SK-N-SH (cell line): Measurements from ENCODE around the gene SHC3. TPM values are rescaled to one million over a fixed set of nuclear protein-coding genes. Genes with fewer than 3 reads are reported as not detected.

Source experiments
- CTCF ChIA-PET: fragments of 300-600, 350-600 bp; formaldehyde crosslinking; extraction: SDS; loops from one replicate; lab custom pipeline; 2021; lab: Yijun Ruan, JAX
- POLR2A ChIA-PET: fragments of 350-600 bp; sonication (Branson Sonifier 250); formaldehyde crosslinking; extraction: SDS; loops from one replicate; lab custom pipeline; 2020; ENCODE audit warnings: antibody characterized with exemption, inconsistent platforms; lab: Yijun Ruan, JAX
- DNase-seq: peaks from one replicate; pipeline ENCODE4 v3.0.0; 2012
- H2AFZ ChIP-seq: fragments of 200-600 bp; sonication (generic); 2 replicates; pipeline ENCODE4 v1.8.1; 2016; ENCODE audit warnings: antibody characterized with exemption, mild to moderate bottlenecking, low read depth
- H3F3A ChIP-seq: fragments of 200-600 bp; sonication (generic); replicated peaks from 2 replicates; pipeline ENCODE3; 2016; ENCODE audit warnings: antibody characterized with exemption, mild to moderate bottlenecking; ENCODE audit not compliant: insufficient read depth
- H3K27ac ChIP-seq, 2 experiments: fragments of 200-500 bp in 1 of 2; fragments of 200-600 bp in 1 of 2; sonication (Bioruptor generic) in 1 of 2; sonication (generic), shearing (Covaris generic) in 1 of 2; 2 replicates each; pipeline versions ENCODE4 v1.5.1 to v1.6.1; 2014 to 2016; ENCODE audit warnings: low read depth in 2 of 2, inconsistent platforms in 1 of 2, low read length in 1 of 2, mild to moderate bottlenecking in 1 of 2, mixed read lengths in 1 of 2
- H3K27me3 ChIP-seq: fragments of 200-600 bp; sonication (generic), shearing (Covaris generic); 2 replicates; pipeline ENCODE4 v1.6.1; 2016; ENCODE audit warnings: mixed run types; ENCODE audit not compliant: insufficient read depth
- H3K36me3 ChIP-seq, 2 experiments: fragments of 200-500 bp in 1 of 2; fragments of 200-600 bp in 1 of 2; sonication (Bioruptor generic) in 1 of 2; sonication (generic) in 1 of 2; replicated peaks in 1 of 2; 2 replicates each; pipeline versions ENCODE3 to v1.5.1; 2014 to 2016; ENCODE audit warnings: low read length in 1 of 2, mild to moderate bottlenecking in 1 of 2; ENCODE audit not compliant: insufficient read depth in 2 of 2, control insufficient read depth in 1 of 2
- H3K4me1 ChIP-seq, 2 experiments: fragments of 200-500 bp in 1 of 2; fragments of 200-600 bp in 1 of 2; sonication (Bioruptor generic) in 1 of 2; sonication (generic), shearing (Covaris generic) in 1 of 2; 2 replicates each; pipeline versions ENCODE4 v1.5.1 to v1.6.1; 2014 to 2016; ENCODE audit warnings: low read depth in 1 of 2, low read length in 1 of 2, mixed run types in 1 of 2; ENCODE audit not compliant: insufficient read depth in 2 of 2, control insufficient read depth in 1 of 2
- H3K4me2 ChIP-seq: fragments of 200-600 bp; sonication (generic), shearing (Covaris generic); 2 replicates; pipeline ENCODE4 v1.6.1; 2017; ENCODE audit warnings: mixed run types
- H3K4me3 ChIP-seq, 2 experiments: fragments of 200-500 bp in 1 of 2; fragments of 200-600 bp in 1 of 2; sonication (Bioruptor generic) in 1 of 2; sonication (generic), shearing (Covaris generic) in 1 of 2; 2 replicates each; pipeline versions ENCODE4 v1.5.1 to v1.8.1; 2014 to 2016; ENCODE audit warnings: low read depth in 2 of 2, inconsistent platforms in 1 of 2, low read length in 1 of 2, mild to moderate bottlenecking in 1 of 2, mixed read lengths in 1 of 2, moderate library complexity in 1 of 2
- H3K79me2 ChIP-seq: fragments of 200-600 bp; sonication (generic); 2 replicates; pipeline ENCODE4 v1.8.1; 2017; ENCODE audit warnings: mild to moderate bottlenecking; ENCODE audit not compliant: insufficient read depth
- H3K9ac ChIP-seq: fragments of 200-600 bp; sonication (generic); 2 replicates; pipeline ENCODE4 v1.6.1; 2017; ENCODE audit warnings: mixed run types
- H3K9me2 ChIP-seq: fragments of 200-600 bp; sonication (generic); 2 replicates; pipeline ENCODE4 v1.6.1; 2017; ENCODE audit warnings: mixed run types
- H3K9me3 ChIP-seq: fragments of 200-600 bp; sonication (generic); 2 replicates; pipeline ENCODE4 v1.6.1; 2017; ENCODE audit warnings: mixed run types, mild to moderate bottlenecking, moderate library complexity
- H4K20me1 ChIP-seq: fragments of 200-600 bp; sonication (generic); 2 replicates; pipeline ENCODE4 v1.6.1; 2017; ENCODE audit warnings: mild to moderate bottlenecking, mixed run types; ENCODE audit not compliant: insufficient read depth
- CHD2 ChIP-seq: fragments of 150-350 bp; IDR thresholded peaks from 2 replicates; pipeline ENCODE4 v1.6.1; 2018; ENCODE audit warnings: low read length; ENCODE audit not compliant: partially characterized antibody
- ELF1 ChIP-seq: IDR thresholded peaks from 2 replicates; pipeline ENCODE4 v1.4.0; 2012
- EP300 ChIP-seq, 2 experiments: IDR thresholded peaks; 2 replicates each; pipeline versions ENCODE4 v1.4.0 to v1.6.1; 2012; ENCODE audit warnings: borderline replicate concordance in 1 of 2, low read depth in 1 of 2, low read length in 1 of 2
- FOSL2 ChIP-seq: IDR thresholded peaks from 2 replicates; pipeline ENCODE4 v1.4.0; 2012; ENCODE audit warnings: low read depth, mild to moderate bottlenecking, moderate library complexity, borderline replicate concordance
- FOXJ3 ChIP-seq: sonication (generic); formaldehyde crosslinking; IDR thresholded peaks from 2 replicates; pipeline ENCODE4 v1.5.1; 2020; ENCODE audit warnings: mild to moderate bottlenecking, missing genetic modification reagents
- FOXM1 ChIP-seq: IDR thresholded peaks from 2 replicates; pipeline ENCODE4 v1.4.0; 2012; ENCODE audit warnings: low read depth, mild to moderate bottlenecking
- GATA2 ChIP-seq: sonication (generic); formaldehyde crosslinking; IDR thresholded peaks from 2 replicates; pipeline ENCODE4 v1.5.0; 2020; ENCODE audit warnings: mild to moderate bottlenecking, missing genetic modification reagents
- JUND ChIP-seq: IDR thresholded peaks from 2 replicates; pipeline ENCODE4 v1.4.0; 2012
- MAX ChIP-seq: IDR thresholded peaks from 2 replicates; pipeline ENCODE4 v1.4.0; 2012; ENCODE audit warnings: low read depth
- MEF2A ChIP-seq: IDR thresholded peaks from 2 replicates; pipeline ENCODE4 v1.4.0; 2012; ENCODE audit warnings: low read depth, borderline replicate concordance
- MXI1 ChIP-seq: IDR thresholded peaks from 2 replicates; pipeline ENCODE4 v1.6.1; 2012; ENCODE audit warnings: mild to moderate bottlenecking, low read depth, low read length, improper control_type of control experiment
- RAD21 ChIP-seq: IDR thresholded peaks from 2 replicates; pipeline ENCODE4 v1.6.1; 2012; ENCODE audit warnings: mild to moderate bottlenecking, low read length
- SIN3A ChIP-seq: IDR thresholded peaks from 2 replicates; pipeline ENCODE4 v1.6.1; 2012; ENCODE audit warnings: low read depth, mild to moderate bottlenecking, low read length, moderate library complexity, borderline replicate concordance
- TAF1 ChIP-seq: IDR thresholded peaks from 2 replicates; pipeline ENCODE4 v1.6.1; 2012; ENCODE audit warnings: low read depth, mild to moderate bottlenecking, low read length, moderate library complexity, borderline replicate concordance
- TCF12 ChIP-seq: IDR thresholded peaks from 2 replicates; pipeline ENCODE4 v1.4.0; 2012
- USF1 ChIP-seq: IDR thresholded peaks from 2 replicates; pipeline ENCODE4 v1.4.0; 2012; ENCODE audit warnings: low read depth, borderline replicate concordance
- USF2 ChIP-seq: fragments of 150-350 bp; IDR thresholded peaks from 2 replicates; pipeline ENCODE4 v1.6.1; 2017; ENCODE audit warnings: antibody characterized with exemption, low read length, low read depth, borderline replicate concordance
- ZBTB33 ChIP-seq: IDR thresholded peaks from 2 replicates; pipeline ENCODE4 v1.4.0; 2012; ENCODE audit warnings: low read depth, borderline replicate concordance
- WGBS: methylation state at CpG from one replicate; pipeline ENCODE4 v1.1.6; 2017; ENCODE audit warnings: low lambda C conversion rate; 5-methylcytosine and 5-hydroxymethylcytosine counted together
- polyA plus RNA-seq, 3 experiments: library from polyadenylated mRNA; depleted of rRNA; stranded (reverse); fragments of >200 nt; gene quantifications; 2 replicates each; pipeline ENCODE4 v1.2.3, GENCODE V29; 2012

Gene SHC3
- polyA plus RNA-seq, 1 of the 3 experiments (the other 2 are of a cell fraction): 3.2 TPM

- peaks cover 16% of the 10 kb centered on the region for H3K79me2 ChIP-seq
- no peak for DNase-seq
- ChIA-PET CTCF (interaction anchor here (1.0 to 3.3 kb wide), 3 partner anchors 228 to 402 kb away, joined by 3 to 14 read pairs (median 4); no protein-coding TSS in a partner anchor), POLR2A (no interaction called here)
- peaks cover 3% of the 10 kb centered on the region for H3F3A ChIP-seq
- no peak overlapping the region for H3K9ac ChIP-seq
- no peak overlapping the region for H3K4me2 ChIP-seq
- H3K27ac ChIP-seq: peak overlapping the region in 1 of 2 experiments; percentile 28; a peak in 1 of 4 replicates
- TF ChIP-seq CHD2 (no peak), ZBTB33 (no peak), TCF12 (no peak), FOXJ3 (no peak), MEF2A (no peak), FOSL2 (no peak)
- no peaks in the 10 kb centered on the region for H4K20me1 ChIP-seq
- no peaks in the 10 kb centered on the region for H3K9me2 ChIP-seq
- H3K4me1 ChIP-seq: peaks cover 46 to 73% of the 10 kb centered on the region in 2 experiments
- H2AFZ ChIP-seq: no peak overlapping the region
- H3K36me3 ChIP-seq: peaks cover 0 to 2% of the 10 kb centered on the region in 2 experiments
- H3K9me3 ChIP-seq: no peaks in the 10 kb centered on the region
- no peak overlapping the region for H3K4me3 ChIP-seq
- WGBS: 94% methylated on average over 9 of the region's 14 CpGs
- H3K27me3 ChIP-seq: no peaks in the 10 kb centered on the region
Observed at GRCh38 chr9:88996046-88996920, 182.3 kb downstream of the SHC3 start.

- H4K20me1 ChIP-seq: no peaks in the 10 kb centered on the region
- 84% methylated on average over 3 of the region's 6 CpGs for WGBS
- CTCF ChIA-PET: no interaction called here
Observed at GRCh38 chr9:88995627-88996026, 183.0 kb downstream of the SHC3 start.

More at GRCh38 chr9:88995627-88996026, 183.0 kb downstream of the SHC3 start:
- Histone ChIP-seq H3K27ac (no peak overlapping the region), H3K9me2 (no peaks in the 10 kb centered on the region), H3K9me3 (no peaks in the 10 kb centered on the region), H2AFZ (no peak overlapping the region), H3F3A (peaks cover 3% of the 10 kb centered on the region), H3K9ac (no peak overlapping the region), H3K4me2 (no peak overlapping the region), H3K27me3 (no peaks in the 10 kb centered on the region), H3K4me3 (no peak overlapping the region), H3K79me2 (peaks cover 16% of the 10 kb centered on the region), H3K36me3 (peaks cover 0 to 2% of the 10 kb centered on the region in 2 experiments), H3K4me1 (peaks cover 44 to 69% of the 10 kb centered on the region in 2 experiments)
- TF ChIP-seq CHD2 (no peak), ZBTB33 (no peak), SIN3A (no peak), MAX (no peak), USF2 (no peak), ELF1 (no peak), TCF12 (no peak), JUND (no peak), EP300 (IDR thresholded peaks at IDR 0.05; ENCODE audit: borderline replicate concordance in 1 of 2, low read depth in 1 of 2, low read length in 1 of 2) (no peak), TAF1 (no peak), FOXM1 (no peak), USF1 (no peak), FOXJ3 (no peak), MXI1 (no peak), RAD21 (no peak), FOSL2 (no peak), GATA2 (CRISPR knock-in tag) (no peak), MEF2A (no peak)
- POLR2A ChIA-PET: no interaction called here
- no peak for DNase-seq
